H1 (cell line): ENCODE results near the gene CD151. TPM values are rescaled to one million over a fixed set of nuclear protein-coding genes. Genes with fewer than 3 reads are reported as not detected.

Source experiments
- CTCF ChIA-PET: fragments of 300-600 bp; sonication (Branson Sonifier 250); formaldehyde crosslinking; loops from one replicate; lab custom pipeline; 2021; ENCODE audit not compliant: partially characterized antibody; lab: Charles Lee
- POLR2A ChIA-PET: fragments of 300-600 bp; sonication (Branson Sonifier 250); formaldehyde crosslinking; loops from one replicate; lab custom pipeline; 2021; ENCODE audit warnings: inconsistent platforms; ENCODE audit not compliant: partially characterized antibody; lab: Charles Lee
- DNase-seq, 2 experiments: peaks; one replicate each; pipeline versions ENCODE4 v3.0.0 to v3.0.0-alpha.2; 2010 to 2022; ENCODE audit warnings: low spot score in 2 of 2, low read depth in 1 of 2, mixed read lengths in 1 of 2
- FAIRE-seq: peaks from 2 replicates; lab custom pipeline; 2011; peaks lifted over from hg19 to GRCh38; lab: Jason Lieb, UNC
- H2AFZ ChIP-seq: 2 replicates; pipeline ENCODE4 v1.8.1; 2012; ENCODE audit warnings: low read length, inconsistent platforms
- H2AK5ac ChIP-seq: 2 replicates; pipeline ENCODE4 v1.6.1; 2013; ENCODE audit warnings: low read depth, low read length
- H2BK120ac ChIP-seq: replicated peaks from 2 replicates; pipeline ENCODE3; 2013; ENCODE audit warnings: low read depth, low read length, inconsistent platforms
- H2BK12ac ChIP-seq: 2 replicates; pipeline ENCODE4 v1.6.1; 2013; ENCODE audit warnings: low read depth, low read length
- H2BK15ac ChIP-seq: 2 replicates; pipeline ENCODE4 v1.6.1; 2013; ENCODE audit warnings: low read length
- H2BK20ac ChIP-seq: 2 replicates; pipeline ENCODE4 v1.6.1; 2013; ENCODE audit warnings: low read length
- H2BK5ac ChIP-seq: 2 replicates; pipeline ENCODE4 v1.6.1; 2013; ENCODE audit warnings: low read depth, low read length
- H3K14ac ChIP-seq: 2 replicates; pipeline ENCODE4 v1.6.1; 2013; ENCODE audit warnings: inconsistent platforms; ENCODE audit not compliant: insufficient read length
- H3K18ac ChIP-seq: 2 replicates; pipeline ENCODE4 v1.6.1; 2013; ENCODE audit warnings: low read length; ENCODE audit errors: extremely low read depth
- H3K23ac ChIP-seq: 2 replicates; pipeline ENCODE4 v1.6.1; 2013; ENCODE audit warnings: inconsistent platforms; ENCODE audit not compliant: insufficient read length
- H3K23me2 ChIP-seq: 2 replicates; pipeline ENCODE4 v1.6.1; 2013; ENCODE audit warnings: low read depth, low read length
- H3K27ac ChIP-seq: 2 replicates; pipeline ENCODE4 v1.6.1; 2011; ENCODE audit warnings: low read depth, low read length, inconsistent platforms
- H3K27me3 ChIP-seq, 4 experiments: replicated peaks in 1 of 4; 1 replicate in 1 of 4; 2 replicates in 3 of 4; pipeline versions ENCODE4 v1.6.1 to v1.8.1; 2011 to 2013; ENCODE audit warnings: low read length in 3 of 4, mild to moderate bottlenecking in 3 of 4, inconsistent platforms in 2 of 4, mixed read lengths in 2 of 4, moderate library complexity in 1 of 4; ENCODE audit not compliant: control insufficient read depth in 3 of 4, insufficient read depth in 3 of 4; ENCODE audit errors: extremely low read depth in 1 of 4
- H3K36me3 ChIP-seq, 4 experiments: 2 replicates each; pipeline versions ENCODE4 v1.6.1 to v1.8.1; 2011 to 2013; ENCODE audit warnings: mild to moderate bottlenecking in 4 of 4, low read length in 3 of 4, moderate library complexity in 2 of 4, control low read depth in 1 of 4, inconsistent platforms in 1 of 4; ENCODE audit not compliant: insufficient read depth in 4 of 4, control insufficient read depth in 2 of 4
- H3K4ac ChIP-seq: replicated peaks from 2 replicates; pipeline ENCODE3; 2013; ENCODE audit warnings: low read length, low read depth, mixed read lengths, inconsistent platforms; ENCODE audit not compliant: insufficient read length
- H3K4me1 ChIP-seq, 4 experiments: replicated peaks in 1 of 4; 1 replicate in 1 of 4; 2 replicates in 3 of 4; pipeline versions ENCODE4 v1.6.1 to v1.8.1; 2011 to 2013; ENCODE audit warnings: low read length in 3 of 4, inconsistent platforms in 2 of 4, mixed read lengths in 1 of 4; ENCODE audit not compliant: insufficient read depth in 4 of 4, control insufficient read depth in 3 of 4
- H3K4me2 ChIP-seq, 2 experiments: 2 replicates each; pipeline versions ENCODE4 v1.6.1 to v1.8.1; 2011 to 2013; ENCODE audit warnings: low read depth in 2 of 2, low read length in 2 of 2, control low read depth in 1 of 2, inconsistent platforms in 1 of 2, mild to moderate bottlenecking in 1 of 2; ENCODE audit not compliant: insufficient read depth in 1 of 2
- H3K4me3 ChIP-seq, 4 experiments: fragments of 200-600, 300-600 bp in 1 of 4; sonication (generic), shearing (Covaris generic), sonication (Bioruptor Twin) in 1 of 4; 2 replicates each; pipeline versions ENCODE4 v1.5.1 to v1.8.1; 2011 to 2016; ENCODE audit warnings: low read length in 4 of 4, low read depth in 3 of 4, control low read depth in 2 of 4, inconsistent platforms in 2 of 4, mild to moderate bottlenecking in 2 of 4, mixed read lengths in 1 of 4, moderate library complexity in 1 of 4; ENCODE audit not compliant: insufficient read depth in 2 of 4; ENCODE audit errors: extremely low read depth in 1 of 4
- H3K56ac ChIP-seq: replicated peaks from 2 replicates; pipeline ENCODE3; 2013; ENCODE audit warnings: low read depth, mild to moderate bottlenecking, mixed read lengths, low read length, inconsistent platforms; ENCODE audit not compliant: insufficient read length
- H3K79me1 ChIP-seq: 2 replicates; pipeline ENCODE4 v1.6.1; 2013; ENCODE audit warnings: low read depth, low read length, control low read depth
- H3K79me2 ChIP-seq, 2 experiments: 2 replicates each; pipeline versions ENCODE4 v1.6.1 to v1.8.1; 2012 to 2013; ENCODE audit warnings: low read length in 2 of 2, mild to moderate bottlenecking in 2 of 2, inconsistent platforms in 1 of 2; ENCODE audit not compliant: insufficient read depth in 2 of 2, control insufficient read depth in 1 of 2
- H3K9ac ChIP-seq, 4 experiments: replicated peaks in 1 of 4; 1 replicate in 1 of 4; 2 replicates in 3 of 4; pipeline versions ENCODE4 v1.6.1 to v1.8.1; 2011 to 2013; ENCODE audit warnings: low read depth in 3 of 4, low read length in 3 of 4, control low read depth in 2 of 4, mild to moderate bottlenecking in 2 of 4, moderate library complexity in 2 of 4, inconsistent platforms in 1 of 4; ENCODE audit errors: extremely low read depth in 1 of 4
- H3K9me3 ChIP-seq, 2 experiments: 2 replicates each; pipeline versions ENCODE4 v1.6.1 to v1.8.1; 2012 to 2013; ENCODE audit warnings: mild to moderate bottlenecking in 2 of 2, moderate library complexity in 2 of 2, control low read depth in 1 of 2, inconsistent platforms in 1 of 2, low read depth in 1 of 2, low read length in 1 of 2, mixed read lengths in 1 of 2; ENCODE audit not compliant: insufficient read depth in 2 of 2
- H4K20me1 ChIP-seq, 2 experiments: replicated peaks in 1 of 2; 2 replicates each; pipeline versions ENCODE3 to v1.8.1; 2011 to 2013; ENCODE audit warnings: inconsistent platforms in 2 of 2, low read length in 2 of 2, mild to moderate bottlenecking in 1 of 2; ENCODE audit not compliant: insufficient read depth in 2 of 2, control insufficient read depth in 1 of 2
- H4K5ac ChIP-seq: 2 replicates; pipeline ENCODE4 v1.6.1; 2013; ENCODE audit warnings: low read length, low read depth, mixed read lengths, inconsistent platforms; ENCODE audit not compliant: insufficient read length
- H4K8ac ChIP-seq: 2 replicates; pipeline ENCODE4 v1.8.0; 2013; ENCODE audit warnings: mild to moderate bottlenecking, moderate library complexity, low read length, inconsistent platforms; ENCODE audit not compliant: insufficient read depth; ENCODE audit errors: extremely low read depth
- H4K91ac ChIP-seq: replicated peaks from 2 replicates; pipeline ENCODE3; 2013; ENCODE audit warnings: low read length, mixed read lengths, inconsistent platforms; ENCODE audit not compliant: insufficient read length
- BACH1 ChIP-seq: IDR thresholded peaks from 2 replicates; pipeline ENCODE4 v1.6.1; 2012; ENCODE audit warnings: low read length, improper control_type of control experiment
- CBX5 ChIP-seq: fragments of 300-800, 300-1000 bp; sonication (generic); IDR thresholded peaks from 2 replicates; pipeline ENCODE4 v1.7.1; 2016; ENCODE audit warnings: antibody characterized with exemption, low read length, low read depth
- TBP ChIP-seq: IDR thresholded peaks from 2 replicates; pipeline ENCODE4 v1.6.1; 2011; ENCODE audit warnings: low read depth, low read length, improper control_type of control experiment
- WGBS, 2 experiments: shearing (Covaris generic) in 1 of 2; methylation state at CpG; one replicate each; pipeline versions ENCODE4 v1.1.6 to v1.1.7; 2013 to 2015; ENCODE audit warnings: low lambda C conversion rate in 2 of 2, mixed read lengths in 2 of 2, inconsistent platforms in 1 of 2, low coverage in 1 of 2, missing lambda C conversion rate in 1 of 2; ENCODE audit not compliant: insufficient replicate concordance in 2 of 2, insufficient coverage in 1 of 2, insufficient read length in 1 of 2; ENCODE audit errors: extremely low coverage in 1 of 2, missing lambda C conversion rate in 1 of 2; 5-methylcytosine and 5-hydroxymethylcytosine counted together
- polyA plus RNA-seq, 7 experiments: library from polyadenylated mRNA; depleted of rRNA in 3 of 7; stranded (reverse) in 5 of 7; unstranded in 2 of 7; fragments of >200 nt in 5 of 7; fragments of 200-250 nt in 2 of 7; gene quantifications; 1 replicate in 5 of 7; 2 replicates in 1 of 7; 4 replicates in 1 of 7; pipeline versions ENCODE4 v1.2.1 to v1.2.3, GENCODE V29; 2011 to 2013; ENCODE audit warnings: missing spikeins in 2 of 7, mixed read lengths in 2 of 7
- total RNA-seq: library from RNA; stranded (reverse); fragmentation: NEBNext Ultra II Directional; extraction: Animal tissue kit (Norgen Biotek cat#: 25700); gene quantifications from 2 replicates; pipeline ENCODE4 v1.2.1, GENCODE V29; 2021

The CD151 gene
- total and polyA plus RNA-seq, 2 of the 8 experiments (the other 6 are each of a cell fraction or from before 2014, with no cell fraction given): 101 to 212 TPM

GRCh38 chr11:791658-792534 lies 40.9 kb upstream of the CD151 start:
- peaks cover under 1% of the 10 kb centered on the region for H3K23me2 ChIP-seq
- no peak overlapping the region for H3K14ac ChIP-seq
- ChIA-PET POLR2A (interaction anchor here (0.7 to 53.0 kb wide), 8 partner anchors 8 to 43 kb away, joined by 3 to 1917 read pairs (median 4); partner anchors contain the start of genes CD151, CRACR2B, GATD1 and PIDD1), CTCF (interaction anchor here (0.7 to 2.2 kb wide), 5 partner anchors 9 to 64 kb away, joined by 3 to 10 read pairs (median 3); no protein-coding TSS in a partner anchor)
- H3K4me2 ChIP-seq: no peak overlapping the region
- H2BK120ac ChIP-seq: no peak overlapping the region
- peaks cover 4 to 34% (median 22%) of the 10 kb centered on the region in 4 experiments for H3K4me1 ChIP-seq
- peaks cover 2 to 15% of the 10 kb centered on the region in 2 experiments for H4K20me1 ChIP-seq
- no peak overlapping the region; the same call in 1 of the 2 replicates for H2BK12ac ChIP-seq
- H3K9me3 ChIP-seq: no peaks in the 10 kb centered on the region
- H3K4ac ChIP-seq: no peak overlapping the region
- no peak overlapping the region for H2AK5ac ChIP-seq
- no peak overlapping the region for H2BK5ac ChIP-seq
- no peak overlapping the region for H3K27ac ChIP-seq
- no peak overlapping the region for H4K5ac ChIP-seq
- H3K27me3 ChIP-seq: no peaks in the 10 kb centered on the region
- H2BK15ac ChIP-seq: no peak overlapping the region
- H4K8ac ChIP-seq: no peak overlapping the region
- no peak for DNase-seq
- peaks cover 0 to 5% of the 10 kb centered on the region in 2 experiments; a peak in 1 of 4 replicates for H3K79me2 ChIP-seq
- H3K56ac ChIP-seq: no peak overlapping the region
- no peak for FAIRE-seq
- H3K79me1 ChIP-seq: peaks cover 7% of the 10 kb centered on the region; the same call in 1 of the 2 replicates
- H3K18ac ChIP-seq: no peak overlapping the region
- peaks cover 0 to 12% (median 0%) of the 10 kb centered on the region in 4 experiments; a peak in 3 of 8 replicates for H3K36me3 ChIP-seq
- WGBS, 2 experiments: 95% methylated on average over 39 of the region's 49 CpGs; no CpG with 5 or more reads in 1 of the 2 experiments
- H2BK20ac ChIP-seq: no peak overlapping the region
- no peak overlapping the region for H3K23ac ChIP-seq
- no peak overlapping the region for H3K4me3 ChIP-seq
- H3K9ac ChIP-seq: no peak overlapping the region
- H4K91ac ChIP-seq: no peak overlapping the region
- H2AFZ ChIP-seq: no peak overlapping the region
- TF ChIP-seq CBX5 (no peak), BACH1 (no peak), TBP (no peak)
